Skeletal muscle satellite cell (primary cell): Measurements from ENCODE around the gene CCDC60.

Experiments
- H3K27me3 ChIP-seq: 2 replicates; pipeline ENCODE4 v1.7.0; 2013; ENCODE audit warnings: low read length; ENCODE audit not compliant: control insufficient read depth, insufficient read depth
- H3K36me3 ChIP-seq: 2 replicates; pipeline ENCODE4 v1.7.0; 2013; ENCODE audit warnings: mild to moderate bottlenecking, control low read depth, low read length; ENCODE audit not compliant: insufficient read depth
- H3K4me1 ChIP-seq: 2 replicates; pipeline ENCODE4 v1.7.0; 2013; ENCODE audit warnings: low read length; ENCODE audit not compliant: control insufficient read depth, insufficient read depth
- H3K4me2 ChIP-seq: 2 replicates; pipeline ENCODE4 v1.7.0; 2013; ENCODE audit warnings: mild to moderate bottlenecking, low read length
- H3K4me3 ChIP-seq: 2 replicates; pipeline ENCODE4 v1.7.0; 2013; ENCODE audit warnings: low read length
- H3K9ac ChIP-seq: 2 replicates; pipeline ENCODE4 v1.7.0; 2013; ENCODE audit warnings: mild to moderate bottlenecking, low read depth, low read length, moderate library complexity
- H3K9me3 ChIP-seq: replicated peaks from 2 replicates; pipeline ENCODE4 v1.7.0; 2013; ENCODE audit warnings: mild to moderate bottlenecking, control low read depth, low read length

CCDC60 gene

GRCh38 chr12:119556854-119557253 lies 222.3 kb downstream of the CCDC60 start:
- no peaks in the 10 kb centered on the region for H3K36me3 ChIP-seq
- no peaks in the 10 kb centered on the region for H3K9me3 ChIP-seq
- peaks cover 4% of the 10 kb centered on the region for H3K27me3 ChIP-seq
- H3K9ac ChIP-seq = no peak overlapping the region
- no peak overlapping the region for H3K4me2 ChIP-seq
- peaks cover 5% of the 10 kb centered on the region for H3K4me1 ChIP-seq
- H3K4me3 ChIP-seq = no peak overlapping the region

- Histone ChIP-seq H3K4me1 (no peaks in the 10 kb centered on the region), H3K9me3 (no peaks in the 10 kb centered on the region), H3K4me3 (no peak overlapping the region), H3K27me3 (no peaks in the 10 kb centered on the region), H3K36me3 (no peaks in the 10 kb centered on the region), H3K9ac (no peak overlapping the region), H3K4me2 (no peak overlapping the region)
Observed at GRCh38 chr12:119565404-119565803, 230.9 kb downstream of the CCDC60 start.

GRCh38 chr12:119570771-119571170 lies 236.2 kb downstream of the CCDC60 start:
- Histone ChIP-seq H3K27me3 (no peaks in the 10 kb centered on the region), H3K4me3 (no peak overlapping the region), H3K36me3 (no peaks in the 10 kb centered on the region), H3K9me3 (no peaks in the 10 kb centered on the region), H3K4me2 (no peak overlapping the region), H3K4me1 (peaks cover 9% of the 10 kb centered on the region), H3K9ac (no peak overlapping the region)

- no peaks in the 10 kb centered on the region for H3K9me3 ChIP-seq
- no peak overlapping the region for H3K4me2 ChIP-seq
- no peak overlapping the region for H3K9ac ChIP-seq
- no peaks in the 10 kb centered on the region for H3K36me3 ChIP-seq
- peaks cover 22% of the 10 kb centered on the region for H3K4me1 ChIP-seq
- H3K27me3 ChIP-seq = no peaks in the 10 kb centered on the region
- H3K4me3 ChIP-seq = no peak overlapping the region
Observed at GRCh38 chr12:119573086-119573485, 238.6 kb downstream of the CCDC60 start.

GRCh38 chr12:119574255-119574654 lies 239.7 kb downstream of the CCDC60 start:
- H3K4me2 ChIP-seq = no peak overlapping the region
- H3K36me3 ChIP-seq = no peaks in the 10 kb centered on the region
- peaks cover 28% of the 10 kb centered on the region for H3K4me1 ChIP-seq
- H3K27me3 ChIP-seq = no peaks in the 10 kb centered on the region
- H3K9ac ChIP-seq = no peak overlapping the region
- no peak overlapping the region for H3K4me3 ChIP-seq
- H3K9me3 ChIP-seq = no peaks in the 10 kb centered on the region

GRCh38 chr12:119576118-119576810 lies 241.7 kb downstream of the CCDC60 start:
- peaks cover 28% of the 10 kb centered on the region for H3K4me1 ChIP-seq
- H3K27me3 ChIP-seq = no peaks in the 10 kb centered on the region
- H3K9ac ChIP-seq = no peak overlapping the region
- H3K4me3 ChIP-seq = no peak overlapping the region
- H3K36me3 ChIP-seq = no peaks in the 10 kb centered on the region
- no peaks in the 10 kb centered on the region for H3K9me3 ChIP-seq
- no peak overlapping the region for H3K4me2 ChIP-seq

- Histone ChIP-seq H3K9me3 (no peaks in the 10 kb centered on the region), H3K9ac (no peak overlapping the region), H3K4me2 (no peak overlapping the region), H3K27me3 (no peaks in the 10 kb centered on the region), H3K4me1 (peaks cover 28% of the 10 kb centered on the region), H3K4me3 (no peak overlapping the region), H3K36me3 (no peaks in the 10 kb centered on the region)
Observed at GRCh38 chr12:119576915-119577314, 242.4 kb downstream of the CCDC60 start.

- Histone ChIP-seq H3K27me3 (no peaks in the 10 kb centered on the region), H3K36me3 (no peaks in the 10 kb centered on the region), H3K4me1 (peaks cover 28% of the 10 kb centered on the region), H3K9me3 (no peaks in the 10 kb centered on the region), H3K4me2 (peak overlapping the region; percentile 60), H3K4me3 (peak overlapping the region; percentile 8), H3K9ac (no peak overlapping the region)
Observed at GRCh38 chr12:119578112-119578511, 243.6 kb downstream of the CCDC60 start.

GRCh38 chr12:119589097-119589496 lies 254.6 kb downstream of the CCDC60 start:
- H3K9ac ChIP-seq = no peak overlapping the region
- no peaks in the 10 kb centered on the region for H3K9me3 ChIP-seq
- H3K4me1 ChIP-seq = peaks cover 37% of the 10 kb centered on the region
- no peaks in the 10 kb centered on the region for H3K36me3 ChIP-seq
- peak overlapping the region; percentile 57 for H3K4me2 ChIP-seq
- H3K27me3 ChIP-seq = no peaks in the 10 kb centered on the region
- H3K4me3 ChIP-seq = peak overlapping the region; percentile 36

- Histone ChIP-seq H3K27me3 (no peaks in the 10 kb centered on the region), H3K4me1 (peaks cover 37% of the 10 kb centered on the region), H3K4me3 (peak overlapping the region; percentile 36), H3K36me3 (no peaks in the 10 kb centered on the region), H3K9me3 (no peaks in the 10 kb centered on the region), H3K9ac (no peak overlapping the region), H3K4me2 (peak overlapping the region; percentile 57)
Observed at GRCh38 chr12:119589634-119590033, 255.1 kb downstream of the CCDC60 start.
